Measurements from ENCODE around the gene ZNRD2.
A peak's percentile ranks its signal among the peaks of the same experiment; 100 is the strongest.

The ZNRD2 gene

GRCh38 chr11:65573391-65574079, 3.3 kb downstream of the ZNRD2 start:
- DNase-seq = peak in 1 of 5 experiments; percentile 50

- DNase-seq = peak; percentile 74 to 92 (median 80)
Measured at GRCh38 chr11:65574109-65574810, 4.0 kb downstream of the ZNRD2 start.

GRCh38 chr11:65574811-65575567, 4.7 kb downstream of the ZNRD2 start:
- peak in 1 of 5 experiments; percentile 76 for DNase-seq

GRCh38 chr11:65575568-65576231, 5.4 kb downstream of the ZNRD2 start, which contains the start of gene EHBP1L1:
EHBP1L1 (plus strand) TSS chr11:65576053; CDS start chr11:65576303, 250 bp downstream.
- DNase-seq = peak; percentile 53 to 88 (median 76)

- DNase-seq = no peak
Measured at GRCh38 chr11:65576232-65576866, 6.1 kb downstream of the ZNRD2 start.

GRCh38 chr11:65576867-65577755, 6.8 kb downstream of the ZNRD2 start:
- DNase-seq = peak in 1 of 5 experiments; percentile 41

GRCh38 chr11:65577756-65578109, 7.5 kb downstream of the ZNRD2 start:
- DNase-seq = no peak

- no peak for DNase-seq
Measured at GRCh38 chr11:65578134-65578533, 7.9 kb downstream of the ZNRD2 start.

- no peak for DNase-seq
Measured at GRCh38 chr11:65578667-65579066, 8.4 kb downstream of the ZNRD2 start.

- DNase-seq = no peak
Measured at GRCh38 chr11:65579291-65579690, 9.0 kb downstream of the ZNRD2 start.

- DNase-seq = no peak
Measured at GRCh38 chr11:65580031-65580692, 9.9 kb downstream of the ZNRD2 start.

- DNase-seq = no peak
Measured at GRCh38 chr11:65580756-65581155, 10.5 kb downstream of the ZNRD2 start.

GRCh38 chr11:65581928-65582327, 11.7 kb downstream of the ZNRD2 start:
- DNase-seq = no peak

- DNase-seq = no peak
Measured at GRCh38 chr11:65583589-65583988, 13.3 kb downstream of the ZNRD2 start.

GRCh38 chr11:65584106-65584505, 13.8 kb downstream of the ZNRD2 start:
- no peak for DNase-seq

GRCh38 chr11:65584723-65585171, 14.5 kb downstream of the ZNRD2 start:
- no peak for DNase-seq

GRCh38 chr11:65585396-65586246, 15.3 kb downstream of the ZNRD2 start:
- DNase-seq = no peak

GRCh38 chr11:65586247-65586630, 16.0 kb downstream of the ZNRD2 start:
- no peak for DNase-seq

GRCh38 chr11:65586676-65587075, 16.4 kb downstream of the ZNRD2 start:
- DNase-seq = no peak

Measured in T-helper 2 cell (primary cell).